NT2/D1 (cell line): ENCODE measurements around the gene JPH4.

Experiments used
- DNase-seq: peaks from one replicate; pipeline ENCODE4 v3.0.0-alpha.2; 2011; ENCODE audit warnings: low read depth, low spot score
- H3K27me3 ChIP-seq: 2 replicates; pipeline ENCODE4 v1.6.0; 2011; ENCODE audit warnings: mild to moderate bottlenecking; ENCODE audit not compliant: insufficient read length, insufficient read depth
- H3K36me3 ChIP-seq: 2 replicates; pipeline ENCODE4 v1.6.1; 2011; ENCODE audit warnings: mild to moderate bottlenecking, low read length, mixed read lengths; ENCODE audit not compliant: insufficient read depth, insufficient read length
- H3K4me1 ChIP-seq: 2 replicates; pipeline ENCODE4 v1.5.1; 2011; ENCODE audit not compliant: insufficient read depth, insufficient read length
- H3K4me3 ChIP-seq: 2 replicates; pipeline ENCODE4 v1.5.1; 2011; ENCODE audit warnings: low read depth; ENCODE audit not compliant: insufficient read length
- H3K9ac ChIP-seq: 2 replicates; pipeline ENCODE4 v1.6.0; 2011; ENCODE audit warnings: low read depth; ENCODE audit not compliant: insufficient read length
- H3K9me3 ChIP-seq: 2 replicates; pipeline ENCODE4 v1.5.1; 2011; ENCODE audit warnings: mild to moderate bottlenecking, low read length; ENCODE audit not compliant: insufficient read depth
- SUZ12 ChIP-seq: IDR thresholded peaks from 2 replicates; pipeline ENCODE4 v1.6.1; 2011; ENCODE audit not compliant: insufficient read length, insufficient read depth; ENCODE audit errors: extremely low read depth
- YY1 ChIP-seq: IDR thresholded peaks from 2 replicates; pipeline ENCODE4 v1.6.1; 2011; ENCODE audit not compliant: insufficient read length, insufficient read depth
- ZNF274 ChIP-seq: IDR thresholded peaks from 2 replicates; pipeline ENCODE4 v1.6.1; 2011; ENCODE audit warnings: mild to moderate bottlenecking, low read depth, low read length

JPH4 gene

GRCh38 chr14:23621204-23621931, 42.8 kb upstream of the JPH4 start:
- no peaks in the 10 kb centered on the region for H3K36me3 ChIP-seq
- no peaks in the 10 kb centered on the region for H3K4me1 ChIP-seq
- H3K4me3 ChIP-seq: no peak overlapping the region
- no peak for DNase-seq
- H3K27me3 ChIP-seq: peaks cover 5% of the 10 kb centered on the region
- H3K9me3 ChIP-seq: peaks cover 35% of the 10 kb centered on the region
- TF ChIP-seq ZNF274 (no peak), YY1 (no peak), SUZ12 (no peak)
- H3K9ac ChIP-seq: no peak overlapping the region

GRCh38 chr14:23620177-23620702, 41.6 kb upstream of the JPH4 start:
- TF ChIP-seq ZNF274 (no peak), SUZ12 (no peak), YY1 (no peak)
- Histone ChIP-seq H3K9me3 (peaks cover 24% of the 10 kb centered on the region), H3K4me3 (no peak overlapping the region), H3K9ac (no peak overlapping the region), H3K36me3 (no peaks in the 10 kb centered on the region), H3K4me1 (no peaks in the 10 kb centered on the region), H3K27me3 (peaks cover 5% of the 10 kb centered on the region)
- DNase-seq: no peak

GRCh38 chr14:23618415-23618988, 39.9 kb upstream of the JPH4 start:
- Histone ChIP-seq H3K4me1 (no peaks in the 10 kb centered on the region), H3K36me3 (no peaks in the 10 kb centered on the region), H3K9me3 (peaks cover 7% of the 10 kb centered on the region; the same call in 1 of the 2 replicates), H3K9ac (no peak overlapping the region), H3K27me3 (peaks cover 5% of the 10 kb centered on the region), H3K4me3 (no peak overlapping the region)
- TF ChIP-seq SUZ12 (no peak), YY1 (no peak), ZNF274 (no peak)
- no peak for DNase-seq

- no peak overlapping the region for H3K9ac ChIP-seq
- H3K4me3 ChIP-seq: no peak overlapping the region
- TF ChIP-seq SUZ12: no peak
- no peak for TF ChIP-seq ZNF274
- no peak for TF ChIP-seq YY1
- H3K4me1 ChIP-seq: no peaks in the 10 kb centered on the region
- no peaks in the 10 kb centered on the region for H3K9me3 ChIP-seq
- H3K36me3 ChIP-seq: no peaks in the 10 kb centered on the region
- H3K27me3 ChIP-seq: peaks cover 5% of the 10 kb centered on the region
- DNase-seq: no peak
Observed at GRCh38 chr14:23617539-23617938, 38.9 kb upstream of the JPH4 start.

DNA sequence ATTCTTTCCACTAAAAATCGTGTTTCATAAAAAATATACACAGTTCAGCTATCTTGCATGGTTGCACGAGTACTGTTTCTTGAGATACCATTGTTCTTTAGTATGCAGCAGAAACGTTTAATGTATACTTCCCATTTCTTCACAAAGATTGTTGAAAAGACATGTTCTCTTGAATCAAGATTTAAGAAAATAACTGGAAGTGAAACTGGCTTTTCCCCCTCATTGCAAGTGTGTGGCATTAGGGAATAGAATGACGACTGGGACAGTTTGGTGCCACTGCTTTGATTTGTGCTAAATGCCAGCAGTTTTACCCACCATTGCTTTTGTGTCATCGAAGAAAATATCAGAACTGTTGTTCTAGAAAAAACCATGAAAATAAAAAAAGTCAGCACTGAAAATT, 37.3 kb upstream of the JPH4 start:
- no peaks in the 10 kb centered on the region for H3K9me3 ChIP-seq
- TF ChIP-seq ZNF274 (no peak), SUZ12 (no peak), YY1 (no peak)
- no peak overlapping the region for H3K4me3 ChIP-seq
- H3K36me3 ChIP-seq: no peaks in the 10 kb centered on the region
- DNase-seq: no peak
- H3K27me3 ChIP-seq: peaks cover 5% of the 10 kb centered on the region
- H3K9ac ChIP-seq: no peak overlapping the region
- H3K4me1 ChIP-seq: no peaks in the 10 kb centered on the region

DNA sequence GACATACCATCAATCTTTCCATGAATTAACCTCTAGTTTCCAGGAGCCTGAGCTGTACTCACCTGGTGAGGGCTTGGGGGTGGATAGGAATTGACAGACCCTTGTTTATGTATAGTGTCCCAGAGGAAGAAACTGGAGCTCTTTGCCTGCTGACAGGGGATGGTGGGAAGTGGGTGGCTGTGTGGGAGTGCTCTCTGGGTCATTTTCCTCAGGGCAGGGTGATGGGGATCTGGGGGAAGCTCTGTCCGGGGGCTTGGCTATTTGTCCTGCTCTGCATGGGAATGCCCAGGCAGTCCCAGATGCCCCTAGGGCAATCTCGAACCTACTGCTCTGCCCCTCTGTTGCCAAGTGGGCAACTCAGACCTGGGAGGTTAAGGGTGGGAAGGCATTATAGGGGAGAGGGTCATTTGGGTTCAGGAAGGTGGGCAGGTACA, 35.8 kb upstream of the JPH4 start:
- H3K27me3 ChIP-seq: peaks cover 5% of the 10 kb centered on the region
- peaks cover 8% of the 10 kb centered on the region; the same call in 1 of the 2 replicates for H3K9me3 ChIP-seq
- H3K4me3 ChIP-seq: no peak overlapping the region
- H3K9ac ChIP-seq: no peak overlapping the region
- DNase-seq: no peak
- H3K36me3 ChIP-seq: no peaks in the 10 kb centered on the region
- H3K4me1 ChIP-seq: no peaks in the 10 kb centered on the region
- TF ChIP-seq ZNF274 (no peak), SUZ12 (no peak), YY1 (no peak)
